ENCODE results near the gene REXO2. TPM values are rescaled to one million over a fixed set of nuclear protein-coding genes. Genes with fewer than 3 reads are reported as not detected.

Gene REXO2
- total RNA-seq, 4 donors from 2014 or later, result 29.3 to 177 (median 91.2) TPM

GRCh38 chr11:114442536-114442935, 3.3 kb downstream of the REXO2 start:
- no peaks in the 10 kb centered on the region for H3K27me3 ChIP-seq
- peaks cover 8 to 24% of the 10 kb centered on the region in 2 donors for H3K4me1 ChIP-seq
- no peak overlapping the region for H3K27ac ChIP-seq
- in situ Hi-C loops (cut with MboI; ENCODE audit: low sequenced_read_pairs in 4 of 4), result no loop called here
- no peaks in the 10 kb centered on the region for H3K9me3 ChIP-seq
- TF ChIP-seq, protein P1, sequence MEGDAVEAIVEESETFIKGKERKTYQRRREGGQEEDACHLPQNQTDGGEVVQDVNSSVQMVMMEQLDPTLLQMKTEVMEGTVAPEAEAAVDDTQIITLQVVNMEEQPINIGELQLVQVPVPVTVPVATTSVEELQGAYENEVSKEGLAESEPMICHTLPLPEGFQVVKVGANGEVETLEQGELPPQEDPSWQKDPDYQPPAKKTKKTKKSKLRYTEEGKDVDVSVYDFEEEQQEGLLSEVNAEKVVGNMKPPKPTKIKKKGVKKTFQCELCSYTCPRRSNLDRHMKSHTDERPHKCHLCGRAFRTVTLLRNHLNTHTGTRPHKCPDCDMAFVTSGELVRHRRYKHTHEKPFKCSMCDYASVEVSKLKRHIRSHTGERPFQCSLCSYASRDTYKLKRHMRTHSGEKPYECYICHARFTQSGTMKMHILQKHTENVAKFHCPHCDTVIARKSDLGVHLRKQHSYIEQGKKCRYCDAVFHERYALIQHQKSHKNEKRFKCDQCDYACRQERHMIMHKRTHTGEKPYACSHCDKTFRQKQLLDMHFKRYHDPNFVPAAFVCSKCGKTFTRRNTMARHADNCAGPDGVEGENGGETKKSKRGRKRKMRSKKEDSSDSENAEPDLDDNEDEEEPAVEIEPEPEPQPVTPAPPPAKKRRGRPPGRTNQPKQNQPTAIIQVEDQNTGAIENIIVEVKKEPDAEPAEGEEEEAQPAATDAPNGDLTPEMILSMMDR (IDR thresholded peaks at IDR 0.05 in 4 of 5, conservative IDR thresholded peaks at IDR 0.05 in 1 of 5), result no peak
- no peak for TF ChIP-seq POLR2A (IDR thresholded peaks at IDR 0.05)
- no peak overlapping the region for H3K4me3 ChIP-seq
- intact Hi-C loops (cut with DNase I; ENCODE audit: low total_unique reads), result no loop called here
- DNase-seq (no peak), ATAC-seq (no peak)
- peaks cover 0 to 19% of the 10 kb centered on the region in 2 donors for H3K36me3 ChIP-seq

DNA sequence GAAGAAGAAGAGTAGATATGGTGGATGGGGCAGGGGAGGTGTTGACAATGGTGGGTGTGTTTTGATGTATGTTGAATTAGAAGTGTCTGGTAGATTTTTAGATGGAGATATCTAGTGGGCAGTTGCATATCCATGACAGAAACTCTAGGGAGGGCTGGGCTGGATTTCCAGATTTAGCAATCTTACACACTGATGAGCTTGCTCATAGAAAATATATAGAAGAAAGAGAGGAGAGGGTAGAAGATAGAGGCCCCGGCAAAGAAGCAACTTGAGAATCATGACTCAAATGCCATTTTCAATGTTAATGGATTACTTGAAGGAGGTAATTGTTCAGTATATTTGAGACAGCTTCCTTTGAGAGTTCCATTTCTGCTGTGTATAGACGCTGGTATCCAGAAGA, 8.2 kb downstream of the REXO2 start:
- Histone ChIP-seq H3K36me3 (peaks cover 0 to 48% of the 10 kb centered on the region in 2 donors), H3K27ac (no peak overlapping the region), H3K27me3 (no peaks in the 10 kb centered on the region), H3K4me1 (peaks cover 6 to 13% of the 10 kb centered on the region in 2 donors), H3K4me3 (no peak overlapping the region), H3K9me3 (no peaks in the 10 kb centered on the region)
- intact Hi-C loops (cut with DNase I; ENCODE audit: low total_unique reads) (no loop called here), in situ Hi-C loops (cut with MboI; ENCODE audit: low sequenced_read_pairs in 4 of 4) (no loop called here)
- no peak for DNase-seq
- ATAC-seq, result no peak
- TF ChIP-seq, protein P1 (IDR thresholded peaks at IDR 0.05 in 4 of 5, conservative IDR thresholded peaks at IDR 0.05 in 1 of 5), result no peak
- no peak for TF ChIP-seq POLR2A (IDR thresholded peaks at IDR 0.05)

GRCh38 chr11:114447892-114448291, 8.6 kb downstream of the REXO2 start:
- in situ Hi-C loops (cut with MboI; ENCODE audit: low sequenced_read_pairs in 4 of 4) (no loop called here), intact Hi-C loops (cut with DNase I; ENCODE audit: low total_unique reads) (no loop called here)
- Histone ChIP-seq H3K4me3 (no peak overlapping the region), H3K4me1 (peaks cover 6 to 13% of the 10 kb centered on the region in 2 donors), H3K36me3 (peaks cover 0 to 53% of the 10 kb centered on the region in 2 donors), H3K27me3 (no peaks in the 10 kb centered on the region), H3K9me3 (no peaks in the 10 kb centered on the region), H3K27ac (no peak overlapping the region)
- ATAC-seq (no peak), DNase-seq (no peak)
- no peak for TF ChIP-seq POLR2A (IDR thresholded peaks at IDR 0.05)
- TF ChIP-seq, protein P1 (IDR thresholded peaks at IDR 0.05 in 4 of 5, conservative IDR thresholded peaks at IDR 0.05 in 1 of 5), result no peak

GRCh38 chr11:114448749-114449482, 9.6 kb downstream of the REXO2 start:
- no peak overlapping the region for H3K4me3 ChIP-seq
- no peak for DNase-seq
- H3K27ac ChIP-seq, result no peak overlapping the region
- no peak for TF ChIP-seq POLR2A (IDR thresholded peaks at IDR 0.05)
- TF ChIP-seq, protein P1 (IDR thresholded peaks at IDR 0.05 in 4 of 5, conservative IDR thresholded peaks at IDR 0.05 in 1 of 5), result no peak
- no peak for ATAC-seq
- H3K36me3 ChIP-seq, result peaks cover 0 to 59% of the 10 kb centered on the region in 2 donors
- H3K27me3 ChIP-seq, result no peaks in the 10 kb centered on the region
- in situ Hi-C loops (cut with MboI; ENCODE audit: low sequenced_read_pairs in 4 of 4), result no loop called here
- intact Hi-C loops (cut with DNase I; ENCODE audit: low total_unique reads), result no loop called here
- H3K9me3 ChIP-seq, result no peaks in the 10 kb centered on the region
- peaks cover 6 to 13% of the 10 kb centered on the region in 2 donors for H3K4me1 ChIP-seq

All from gastrocnemius medialis (tissue), 4 donors.